ENCODE results near the gene NFXL1.

GRCh38 chr4:47830265-47831025, 83.9 kb downstream of the NFXL1 start:
- no peak for TF ChIP-seq POLR2A (IDR thresholded peaks at IDR 0.05; ENCODE audit: low read depth, low read length)
- TF ChIP-seq CTCF (conservative IDR thresholded peaks at IDR 0.05; ENCODE audit: low read depth, low read length), result no peak
- no peak for TF ChIP-seq CEBPB (IDR thresholded peaks at IDR 0.05; ENCODE audit: low read depth, low read length)
- no peak for TF ChIP-seq MAFK (IDR thresholded peaks at IDR 0.05; ENCODE audit: low read depth, low read length)
- no peak for TF ChIP-seq USF2 (IDR thresholded peaks at IDR 0.05; ENCODE audit: low read depth, low read length)
- TF ChIP-seq SMC3 (IDR thresholded peaks at IDR 0.05; ENCODE audit: low read depth, low read length), result no peak
- TF ChIP-seq RFX5 (IDR thresholded peaks at IDR 0.05; ENCODE audit: low read depth, low read length), result no peak
- TF ChIP-seq RCOR1 (IDR thresholded peaks at IDR 0.05; ENCODE audit: insufficient replicate concordance, low read length), result no peak
